Amniotic epithelial cell (primary cell): ENCODE results near the gene SPINT3.

Source experiments
- DNase-seq: peaks from one replicate; pipeline ENCODE4 v3.0.0-alpha.2; 2010; ENCODE audit warnings: low read depth

SPINT3 gene, protein sequence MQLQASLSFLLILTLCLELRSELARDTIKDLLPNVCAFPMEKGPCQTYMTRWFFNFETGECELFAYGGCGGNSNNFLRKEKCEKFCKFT

DNA sequence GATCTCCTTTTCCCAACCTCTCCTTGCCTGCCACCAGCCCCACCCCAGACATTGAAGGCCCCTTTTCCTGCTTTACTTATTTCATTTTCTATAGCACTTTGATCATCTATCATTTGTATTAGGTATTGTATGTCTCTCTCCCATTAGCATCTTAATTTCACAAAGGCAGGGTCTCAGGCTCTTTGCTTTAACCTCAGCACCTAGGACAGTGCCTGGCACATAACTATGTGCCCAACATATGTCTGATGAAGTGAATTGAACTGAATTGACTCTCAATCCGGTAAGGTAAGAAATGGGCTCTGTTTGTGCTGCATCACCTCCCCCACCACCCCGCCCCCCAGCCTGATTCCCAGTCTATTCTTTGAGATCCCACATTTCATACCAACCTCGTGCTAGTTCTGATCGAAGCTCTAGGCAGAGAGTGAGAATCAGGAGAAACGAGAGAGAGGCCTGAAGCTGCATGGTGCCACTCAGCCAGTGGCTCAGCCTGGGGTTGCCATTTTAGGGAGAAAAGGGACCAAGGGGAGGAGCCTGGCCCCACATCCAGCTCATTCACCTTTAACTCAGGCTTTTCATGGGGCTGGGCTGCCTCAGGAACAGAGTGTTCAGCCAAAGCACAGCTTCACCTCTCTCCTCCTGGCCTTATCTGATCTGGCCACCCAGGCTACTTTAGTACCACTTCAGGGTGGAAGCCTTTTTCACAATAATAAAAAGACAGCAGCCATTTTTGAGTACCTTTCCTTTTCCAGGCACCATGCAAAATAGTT, at the start of gene SPINT3:
Gene SPINT3, minus strand, starts transcription at position 476 of the 767 bp plus-strand sequence. Its CDS starts 14 bp downstream, at position 462.
- DNase-seq, result no peak

DNA sequence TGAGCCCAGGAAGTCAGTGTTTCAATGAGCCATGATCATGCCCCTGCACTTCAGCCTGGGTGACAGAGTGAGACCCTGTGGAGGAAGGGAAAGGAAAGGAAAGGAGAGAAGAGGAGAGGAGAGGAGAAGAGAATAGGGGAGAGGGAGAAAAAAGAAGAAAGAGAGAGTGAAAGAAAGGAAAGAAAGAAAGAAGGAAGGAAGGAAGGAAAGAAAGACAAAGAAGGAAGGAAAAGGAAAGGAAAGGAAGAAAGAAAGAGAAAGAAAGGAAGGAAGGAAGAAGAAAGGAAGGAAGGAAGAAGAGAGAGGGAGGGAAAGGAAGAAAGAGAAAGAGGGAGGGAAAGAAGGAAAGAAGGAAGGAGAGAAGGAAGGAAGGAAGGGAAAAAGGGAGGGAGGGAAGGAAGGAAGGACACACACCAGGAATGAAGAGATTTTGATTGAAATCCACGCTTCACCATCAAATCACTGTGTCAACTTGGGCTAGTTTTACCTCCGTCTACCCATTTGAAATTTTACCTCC, 49.4 kb upstream of the SPINT3 start:
- no peak for DNase-seq

DNA sequence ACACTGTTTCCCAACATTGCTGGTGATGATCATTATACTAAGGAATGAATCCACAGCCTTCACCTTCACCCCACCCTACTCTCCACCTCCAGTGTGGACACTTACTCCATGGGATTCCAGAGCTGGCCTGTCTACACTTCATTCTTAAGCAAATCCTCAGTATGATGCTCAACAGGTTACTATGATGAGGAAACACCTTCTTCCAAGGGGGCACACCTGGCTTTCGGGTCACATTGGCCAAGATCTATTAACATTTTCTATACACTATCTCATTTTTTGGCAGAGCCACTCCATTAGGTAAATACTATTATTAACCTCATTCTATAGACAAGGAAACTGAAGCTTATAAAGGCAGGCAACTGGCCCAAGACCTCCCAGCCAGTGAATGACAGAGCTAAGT, 39.8 kb upstream of the SPINT3 start:
- DNase-seq, result no peak

DNA sequence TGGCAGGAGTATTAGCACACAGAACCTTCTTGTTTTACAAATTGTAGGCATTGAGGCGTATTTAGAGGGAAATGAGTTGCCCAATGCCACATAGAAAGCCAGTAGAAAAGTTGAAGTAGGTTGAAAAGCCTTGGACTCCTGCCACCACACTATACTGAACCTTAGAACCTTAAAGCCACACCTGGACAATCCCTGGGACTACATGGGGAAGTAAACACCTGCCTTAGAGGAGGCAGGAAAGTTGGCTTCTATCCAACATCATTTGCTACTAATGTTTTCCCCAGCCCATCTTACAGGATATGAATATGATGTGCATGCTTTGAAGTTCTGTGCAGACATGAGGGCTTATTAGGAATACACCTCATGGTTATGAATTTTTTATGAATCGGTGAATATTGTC, 37.0 kb upstream of the SPINT3 start:
- no peak for DNase-seq

DNA sequence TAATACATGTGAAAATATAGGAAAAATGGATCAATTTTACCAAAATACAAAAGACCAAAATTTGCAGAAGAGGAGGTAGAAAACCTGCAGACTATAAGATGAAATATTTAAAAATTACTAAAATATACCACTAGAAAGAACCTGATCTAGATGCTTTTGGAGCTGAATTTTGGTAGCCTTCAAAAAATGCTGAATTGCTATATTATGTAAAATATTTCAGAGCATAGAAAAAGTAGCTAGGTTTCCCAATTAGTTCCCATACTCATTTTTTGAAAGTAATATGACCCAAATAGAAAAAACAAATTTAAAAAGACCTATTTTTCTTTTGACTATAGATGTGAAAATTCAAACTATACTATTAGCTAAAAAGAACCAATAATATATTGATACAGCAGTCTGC, 35.3 kb upstream of the SPINT3 start:
- no peak for DNase-seq

DNA sequence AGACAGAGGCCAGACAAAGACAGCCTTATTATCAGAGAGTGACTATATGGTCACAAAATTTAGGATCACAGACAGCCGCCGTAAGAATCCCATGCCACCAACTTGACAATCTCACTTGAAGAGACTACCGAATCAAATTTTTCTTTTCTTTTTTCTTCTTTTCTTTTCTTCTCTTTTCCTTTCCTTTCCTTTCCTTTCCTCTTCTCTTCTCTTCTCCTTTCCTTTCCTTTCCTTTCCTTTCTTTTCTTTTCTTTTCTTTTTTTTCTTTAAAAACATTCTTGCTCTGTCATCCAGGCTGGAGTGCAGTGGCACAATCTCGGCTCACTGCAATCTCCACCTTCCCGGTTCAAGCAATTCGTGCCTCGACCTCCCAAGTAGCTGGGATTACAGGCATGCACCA, 33.0 kb upstream of the SPINT3 start:
- DNase-seq, result no peak

DNA sequence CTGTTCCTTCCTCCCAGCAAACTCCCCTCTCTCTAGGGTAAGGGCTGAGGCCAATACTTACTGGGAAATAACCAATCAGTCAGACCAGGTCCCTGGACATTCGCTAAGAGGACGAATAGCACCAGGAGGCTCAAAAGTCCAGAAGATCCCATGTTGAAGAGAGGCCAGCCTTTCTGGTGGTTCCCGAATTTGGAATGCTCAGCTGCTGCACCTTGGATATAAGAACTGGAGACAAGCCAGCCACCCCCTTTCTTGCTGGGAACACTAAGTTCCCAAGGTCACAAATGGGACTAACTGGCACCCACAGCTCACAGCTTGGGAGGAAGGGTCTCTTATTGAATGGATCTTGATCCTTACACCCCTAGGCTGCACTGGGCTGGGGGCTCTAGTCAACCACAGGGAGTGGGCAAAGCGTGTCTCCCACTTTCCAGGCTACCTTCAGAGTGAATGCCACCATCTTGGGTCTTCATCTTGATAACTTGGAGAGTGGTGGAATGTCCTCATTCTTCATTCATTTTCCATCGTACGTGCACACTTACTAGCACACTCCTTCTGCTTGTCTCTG, 31.9 kb upstream of the SPINT3 start, which contains the start of gene EPPIN:
Gene EPPIN, minus strand, starts transcription at position 196 of the 565 bp plus-strand sequence. Its CDS starts 44 bp downstream, at position 152.
- DNase-seq, result no peak

DNA sequence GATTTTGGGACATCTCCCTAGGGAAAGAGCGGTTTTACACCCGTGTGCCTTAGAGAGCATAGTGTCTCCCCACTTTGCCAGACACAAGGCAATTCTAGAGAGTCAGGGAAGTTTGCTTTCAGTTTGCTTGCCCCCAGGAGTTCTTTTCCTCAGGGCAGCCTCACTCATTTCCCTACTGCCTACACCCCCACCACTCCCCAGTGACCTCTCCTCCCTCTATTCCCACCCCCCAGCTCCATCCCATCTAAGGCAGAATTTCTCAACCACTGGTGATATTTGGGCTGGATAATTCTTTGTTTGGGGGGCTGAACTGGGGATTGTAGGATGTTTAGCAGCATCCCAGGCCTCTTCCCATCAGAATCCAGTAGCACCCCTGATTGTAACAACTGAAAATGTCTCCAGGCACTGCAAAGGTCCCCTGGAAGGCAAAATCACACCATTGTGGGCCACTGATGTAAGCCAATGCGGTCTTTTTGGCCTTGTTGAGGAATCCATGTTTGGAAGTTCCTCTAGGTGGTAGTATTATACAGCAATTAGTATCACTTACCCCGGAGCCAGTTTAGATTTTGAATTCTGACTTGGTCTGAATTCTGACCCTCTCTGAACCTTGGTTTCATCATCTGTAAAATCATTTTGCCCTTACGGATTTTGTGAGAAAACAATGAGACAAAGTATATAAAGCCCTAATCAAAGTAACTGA, 30.5 kb upstream of the SPINT3 start:
- peak; percentile 36 for DNase-seq

DNA sequence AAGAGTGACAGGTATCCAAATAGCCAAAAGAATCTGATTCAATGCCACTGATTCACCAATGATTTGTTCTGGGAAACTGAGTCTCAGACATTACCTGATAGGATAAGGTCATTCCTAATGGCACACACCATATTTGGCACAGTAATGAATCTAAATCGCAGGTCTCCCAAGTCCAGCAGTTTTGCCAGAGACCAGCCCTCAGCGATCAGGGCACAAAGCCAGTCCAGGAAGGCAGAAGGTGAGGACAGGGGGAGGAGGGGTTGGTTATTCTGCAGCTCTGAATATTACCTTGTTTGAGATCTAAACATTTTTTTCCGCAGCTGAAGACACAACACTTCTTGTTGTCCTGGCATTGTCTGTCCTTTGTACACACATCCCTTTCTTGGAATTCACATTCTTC, 29.9 kb upstream of the SPINT3 start:
- no peak for DNase-seq

DNA sequence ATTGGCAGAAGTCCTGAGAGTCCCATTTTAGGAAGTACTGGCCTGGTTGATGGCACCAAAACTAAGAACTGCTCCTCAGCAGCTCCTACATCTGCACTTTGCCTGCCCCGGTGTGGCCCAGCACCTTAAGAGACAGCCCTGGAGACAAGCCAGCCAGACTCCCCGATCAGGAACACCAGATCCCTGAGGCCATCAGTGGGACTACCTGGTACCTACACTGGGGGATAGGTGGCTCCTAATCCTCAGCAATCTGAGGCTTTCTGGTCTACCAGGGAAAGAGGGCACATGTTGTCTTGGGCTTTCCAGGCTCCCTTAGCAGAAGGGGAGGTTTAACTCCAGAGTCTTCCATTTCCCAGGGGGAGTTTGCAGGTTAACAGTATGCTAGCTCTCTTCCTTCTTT, 24.0 kb upstream of the SPINT3 start, which contains the start of gene WFDC6:
Gene WFDC6, minus strand, starts transcription at position 101 of the 400 bp plus-strand sequence. Its CDS starts 75 bp downstream, at position 26.
- no peak for DNase-seq

DNA sequence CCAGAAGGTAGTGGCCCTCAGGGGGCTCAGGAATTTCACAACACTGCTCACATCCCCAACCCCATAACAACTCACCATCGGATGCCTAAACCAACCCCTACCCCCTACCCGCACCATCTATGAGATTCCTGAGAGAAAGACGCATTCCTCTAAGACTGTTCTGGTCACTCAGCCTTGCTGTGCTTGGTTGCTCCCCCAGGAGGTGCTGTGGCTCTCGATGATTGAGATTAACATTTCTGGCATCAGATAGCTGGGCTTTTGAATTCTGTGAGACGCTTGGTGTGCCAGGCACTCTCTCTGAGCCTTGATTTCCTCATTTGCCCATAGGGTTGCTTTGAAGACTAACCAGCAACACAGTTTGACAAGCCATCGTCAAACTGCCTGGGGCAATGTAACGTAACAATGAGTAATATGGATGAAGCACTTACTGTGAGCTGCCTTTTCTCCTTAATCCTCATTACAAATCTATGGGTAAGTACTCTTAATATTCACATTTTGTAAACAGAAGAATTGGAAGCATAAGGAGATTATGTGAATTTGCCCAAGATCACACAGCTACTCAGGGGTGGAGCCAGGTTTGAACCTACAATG, 22.9 kb upstream of the SPINT3 start:
- DNase-seq, result no peak

DNA sequence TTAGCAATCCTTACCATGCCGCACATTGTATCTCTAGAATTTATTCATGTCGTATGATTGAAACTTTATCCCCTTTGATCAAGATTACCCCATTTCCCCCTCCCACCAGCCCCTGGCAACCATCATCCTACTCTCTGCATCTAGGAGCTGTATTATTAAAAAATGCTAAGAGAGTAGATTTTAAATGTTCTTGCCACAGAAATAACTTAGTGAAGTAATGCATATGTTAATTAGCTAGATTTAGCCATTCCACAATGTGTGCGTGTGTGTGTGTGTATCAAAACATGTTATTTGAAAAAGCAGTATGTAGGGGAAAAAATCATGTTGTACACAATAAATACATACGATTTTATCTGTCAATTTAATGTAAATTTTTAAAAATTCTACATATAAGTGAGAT, 11.9 kb upstream of the SPINT3 start:
- DNase-seq, result no peak

DNA sequence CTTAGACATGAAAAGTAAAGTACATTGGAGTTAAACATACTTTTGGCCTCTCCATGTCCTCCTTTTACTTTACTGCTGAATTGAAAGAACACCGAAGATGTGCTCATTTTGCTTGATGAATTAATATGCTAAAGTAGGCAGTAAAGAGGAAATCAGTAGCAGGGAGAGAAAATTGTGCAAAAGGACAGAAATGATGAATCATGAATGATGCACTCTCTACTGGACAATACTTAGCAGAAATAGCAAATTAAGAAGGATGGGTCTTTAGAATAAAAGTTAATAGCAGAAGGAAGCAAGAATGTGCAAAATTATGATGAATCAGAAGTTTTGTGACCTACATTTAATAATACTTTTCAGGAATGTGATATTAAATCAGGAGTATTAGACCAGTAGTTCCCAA, 8.4 kb upstream of the SPINT3 start:
- DNase-seq, result peak; percentile 1

DNA sequence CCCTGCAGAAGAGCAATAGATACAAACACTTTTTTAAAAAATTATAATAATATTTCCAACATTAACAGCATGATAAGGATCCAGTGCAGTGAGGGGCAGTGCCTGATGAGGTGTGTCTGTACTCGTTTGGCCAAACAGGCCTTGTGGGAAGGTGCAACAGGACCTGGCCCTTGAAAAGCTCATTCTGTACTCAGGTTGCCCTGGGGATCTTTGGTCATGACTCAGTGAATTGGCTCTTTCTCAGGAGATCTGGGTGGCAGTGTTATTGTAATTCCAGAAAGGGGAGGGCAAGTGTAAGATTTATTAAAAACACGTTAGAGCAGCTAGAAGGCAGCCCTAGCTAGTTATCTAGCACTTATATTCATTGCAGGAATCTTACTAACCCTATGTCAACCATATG, 2.9 kb upstream of the SPINT3 start:
- peak; percentile 3 for DNase-seq

DNA sequence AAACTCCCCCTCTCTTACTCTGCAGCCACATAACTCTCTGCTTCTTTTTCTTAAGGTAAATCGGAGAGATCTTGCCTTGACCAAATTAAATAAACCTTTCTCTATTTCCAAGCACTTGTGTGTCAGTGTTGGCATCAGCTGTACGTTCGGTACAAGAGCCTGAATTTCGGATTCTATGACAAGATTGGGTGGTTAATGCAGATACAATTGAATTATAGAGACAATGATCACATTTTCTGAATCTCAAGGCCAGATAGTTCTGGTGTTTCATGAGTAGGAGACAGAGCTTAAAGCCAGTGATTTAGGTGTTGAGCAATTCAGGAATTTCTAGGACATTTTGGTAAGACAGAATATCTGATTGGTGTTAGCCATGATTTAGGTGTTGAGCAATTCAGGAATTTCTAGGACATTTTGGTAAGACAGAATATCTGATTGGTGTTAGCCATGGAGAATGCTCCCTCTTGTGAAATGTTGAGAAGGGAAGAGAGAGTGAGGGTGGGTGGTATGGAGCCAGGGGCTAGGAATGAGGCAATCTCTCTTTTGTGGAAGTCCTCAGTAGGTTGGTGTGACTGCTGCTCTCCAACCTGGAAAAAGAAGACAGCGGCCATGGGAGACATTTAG, 5.1 kb downstream of the SPINT3 start:
- peak; percentile 31 for DNase-seq

DNA sequence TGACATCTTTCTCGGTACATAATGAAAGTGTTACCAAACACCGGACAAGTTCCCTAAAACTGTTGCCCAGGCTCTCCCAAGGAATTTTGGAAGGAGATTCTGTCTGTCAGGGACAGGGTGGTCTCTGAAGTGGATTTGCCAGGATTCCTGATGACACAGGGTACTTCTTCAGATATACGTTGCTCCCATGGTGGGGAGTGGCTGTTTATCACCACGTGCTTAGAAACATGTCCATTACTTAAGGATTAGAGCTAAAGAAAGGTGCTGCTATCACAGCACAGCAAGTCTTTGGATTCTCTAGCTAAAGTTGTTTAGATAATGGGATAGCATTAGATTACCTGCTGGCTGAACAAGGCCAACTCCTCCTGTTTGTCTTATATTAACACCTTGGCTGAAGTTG, 6.3 kb downstream of the SPINT3 start:
- no peak for DNase-seq

DNA sequence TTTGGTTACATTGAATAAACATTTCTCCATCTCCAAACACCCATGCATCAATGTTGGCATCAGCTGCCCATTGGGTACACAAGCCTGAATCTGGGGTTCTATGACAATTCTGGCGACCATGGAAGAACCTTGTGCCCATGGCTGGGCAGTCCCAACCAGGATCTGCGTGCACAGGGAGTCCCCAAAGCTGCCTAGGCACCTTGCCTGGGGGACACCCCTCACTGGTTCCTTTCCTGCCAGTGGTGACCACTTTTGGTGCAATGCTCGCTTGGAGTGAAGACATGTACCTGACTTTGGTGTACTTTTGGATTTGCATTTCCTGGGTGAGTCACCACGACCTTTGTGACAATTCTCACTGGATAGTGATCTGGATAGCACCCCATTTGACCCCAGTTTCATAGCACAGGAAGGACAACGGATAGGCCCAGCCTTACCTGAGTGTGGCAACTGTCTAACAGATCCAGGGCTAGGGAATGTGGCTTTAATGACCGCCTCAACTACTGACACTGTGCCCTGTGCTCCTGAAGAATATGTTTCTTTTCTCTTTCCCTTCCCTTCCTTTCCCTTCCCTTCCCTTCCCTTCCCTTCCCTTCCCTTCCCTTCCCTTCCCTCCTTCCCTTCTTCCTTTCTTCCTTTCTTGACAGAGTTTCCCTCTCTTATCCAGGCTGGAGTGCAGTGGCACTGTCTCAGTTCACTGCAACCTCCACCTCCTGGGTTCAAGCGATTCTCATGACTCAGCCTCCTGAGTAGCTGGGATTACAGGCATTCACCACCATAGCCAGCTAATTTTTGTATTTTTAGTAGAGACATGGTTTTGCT, 7.1 kb downstream of the SPINT3 start:
- no peak for DNase-seq

DNA sequence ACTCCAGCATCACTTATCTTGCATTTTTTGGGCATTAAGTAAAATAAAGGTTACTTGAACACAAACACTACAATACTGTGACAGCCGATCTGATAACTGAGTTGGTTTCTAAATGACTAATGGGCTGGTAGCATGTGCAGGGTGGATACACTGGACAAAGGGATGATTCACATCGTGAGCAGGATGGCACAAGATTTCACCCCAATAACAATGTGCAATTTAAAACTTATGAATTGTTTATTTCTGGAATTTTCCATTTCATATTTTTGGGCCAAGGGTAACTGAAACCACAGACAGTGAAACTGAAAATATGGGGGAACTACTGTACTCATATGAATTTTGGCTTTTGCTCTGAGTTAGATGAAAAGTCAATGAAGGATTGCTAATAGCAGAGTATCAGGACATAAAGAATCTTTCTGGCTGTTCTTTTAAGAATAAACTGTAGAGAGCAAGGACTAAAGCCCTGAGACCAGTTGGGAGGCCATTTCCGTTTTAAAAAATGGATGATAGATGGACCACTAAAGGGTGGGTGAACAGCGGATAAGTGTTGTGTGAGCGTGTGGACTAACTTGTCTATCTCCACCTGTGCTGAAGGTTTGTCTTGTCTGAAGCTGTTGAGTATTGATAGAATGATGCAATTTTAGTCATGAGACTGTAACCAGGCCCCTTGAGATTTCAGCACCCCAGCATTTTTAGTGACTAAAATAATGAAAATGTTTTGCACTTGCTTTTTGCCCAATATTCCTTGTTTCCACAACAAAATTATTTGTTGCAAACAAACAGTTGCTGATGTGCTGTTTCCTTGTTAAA, 8.2 kb downstream of the SPINT3 start:
- peak; percentile 14 for DNase-seq

DNA sequence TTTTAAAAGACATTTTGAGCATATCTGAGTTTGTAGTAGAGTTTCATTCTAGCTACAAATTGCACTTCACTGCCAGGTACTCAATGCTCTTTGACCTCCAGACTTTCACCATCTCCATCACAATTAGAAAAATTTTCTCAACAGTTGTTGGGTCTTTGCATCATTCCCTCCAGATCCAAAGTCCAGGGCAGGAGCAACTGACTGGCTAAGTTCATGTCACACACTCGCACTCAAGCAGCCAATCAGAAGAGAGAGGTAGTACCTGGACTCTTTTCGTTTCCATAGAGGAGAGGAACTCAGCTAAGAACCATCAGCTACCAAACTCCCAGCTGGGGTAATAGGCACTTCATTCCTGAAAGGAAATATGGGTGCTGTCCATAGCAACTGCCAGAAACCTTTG, 9.0 kb downstream of the SPINT3 start:
- no peak for DNase-seq

DNA sequence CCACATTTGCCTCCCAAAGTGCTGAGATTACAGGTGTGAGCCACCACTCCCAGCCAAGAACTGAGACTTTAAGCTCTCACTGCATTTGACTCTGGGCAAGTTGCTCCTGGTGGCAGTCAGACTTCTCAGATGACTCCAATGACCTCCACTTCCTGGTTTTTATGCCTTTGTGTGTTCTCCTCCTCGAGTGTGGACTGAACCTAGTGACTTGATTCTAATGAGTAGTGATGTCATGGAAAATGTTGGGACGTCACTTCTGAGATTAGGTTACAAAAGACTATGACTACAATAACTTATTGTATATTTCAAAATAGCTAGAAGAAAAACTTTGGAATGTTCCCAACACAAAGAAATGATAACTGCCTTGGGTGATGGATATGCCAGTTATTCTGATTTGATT, 12.0 kb downstream of the SPINT3 start:
- no peak for DNase-seq
